ENCODE data around the gene MYO7B. TPM values are rescaled to one million over a fixed set of nuclear protein-coding genes. Genes with fewer than 3 reads are reported as not detected.

MYO7B gene
- not detected in 2 replicates for total RNA-seq (2014; rRNA removed; shearing (Covaris generic))
- not detected in 2 replicates for polyA plus RNA-seq (2014; cell fraction: nucleus; rRNA removed)

GRCh38 chr2:127535422-127535901, at the start of gene MYO7B:
TSS of gene MYO7B (plus strand) at chr2:127535683. CDS start at chr2:127559723, 24,040 bp downstream.
- DNase-seq (ENCODE audit: extremely low read depth, low read depth), result no peak

- DNase-seq (ENCODE audit: extremely low read depth, low read depth), result no peak
These were observed 49.8 kb upstream of the MYO7B start for GRCh38 chr2:127485694-127486071.

GRCh38 chr2:127486247-127487058, 49.0 kb upstream of the MYO7B start:
- no peak for DNase-seq (ENCODE audit: extremely low read depth, low read depth)

- no peak for DNase-seq (ENCODE audit: extremely low read depth, low read depth)
These were observed 45.2 kb upstream of the MYO7B start for GRCh38 chr2:127490283-127490682.

- DNase-seq (ENCODE audit: extremely low read depth, low read depth), result peak; percentile 47
These were observed 37.1 kb upstream of the MYO7B start for GRCh38 chr2:127498386-127498785.

- DNase-seq (ENCODE audit: extremely low read depth, low read depth), result no peak
These were observed 32.0 kb upstream of the MYO7B start for GRCh38 chr2:127503491-127503890.

GRCh38 chr2:127504552-127505430, 30.7 kb upstream of the MYO7B start:
- no peak for DNase-seq (ENCODE audit: extremely low read depth, low read depth)

- no peak for DNase-seq (ENCODE audit: extremely low read depth, low read depth)
These were observed 29.0 kb upstream of the MYO7B start for GRCh38 chr2:127506510-127506909.

GRCh38 chr2:127508023-127508630, 27.4 kb upstream of the MYO7B start:
- peak; percentile 46 for DNase-seq (ENCODE audit: extremely low read depth, low read depth)

- DNase-seq (ENCODE audit: extremely low read depth, low read depth), result peak; percentile 86
These were observed 26.9 kb upstream of the MYO7B start for GRCh38 chr2:127508631-127509034.

- no peak for DNase-seq (ENCODE audit: extremely low read depth, low read depth)
These were observed 25.4 kb upstream of the MYO7B start for GRCh38 chr2:127510073-127510472.

- DNase-seq (ENCODE audit: extremely low read depth, low read depth), result no peak
These were observed 24.3 kb upstream of the MYO7B start for GRCh38 chr2:127511090-127511695.

GRCh38 chr2:127511917-127512316, 23.6 kb upstream of the MYO7B start:
- DNase-seq (ENCODE audit: extremely low read depth, low read depth), result no peak

- no peak for DNase-seq (ENCODE audit: extremely low read depth, low read depth)
These were observed 23.1 kb upstream of the MYO7B start for GRCh38 chr2:127512362-127512761.

- DNase-seq (ENCODE audit: extremely low read depth, low read depth), result no peak
These were observed 21.4 kb upstream of the MYO7B start for GRCh38 chr2:127514076-127514475.

GRCh38 chr2:127514485-127514884, 21.0 kb upstream of the MYO7B start:
- DNase-seq (ENCODE audit: extremely low read depth, low read depth), result no peak

GRCh38 chr2:127515383-127515915, 20.0 kb upstream of the MYO7B start:
- no peak for DNase-seq (ENCODE audit: extremely low read depth, low read depth)

GRCh38 chr2:127516041-127516762, 19.3 kb upstream of the MYO7B start:
- DNase-seq (ENCODE audit: extremely low read depth, low read depth), result no peak

GRCh38 chr2:127517465-127517864, 18.0 kb upstream of the MYO7B start:
- DNase-seq (ENCODE audit: extremely low read depth, low read depth), result no peak

- DNase-seq (ENCODE audit: extremely low read depth, low read depth), result no peak
These were observed 15.1 kb upstream of the MYO7B start for GRCh38 chr2:127520424-127520823.
